Heart right ventricle (tissue), 16 donors: ENCODE data around the gene MAGI2. TPM values are rescaled to one million over a fixed set of nuclear protein-coding genes. Genes with fewer than 3 reads are reported as not detected.

Experiments
- ATAC-seq, 8 donors: fragments of 200-7000 bp; cut with Tn5 transposase; one replicate each; pipeline ENCODE4 v1.9.1; 2020; ENCODE audit warnings: mild to moderate bottlenecking in 8 of 8, moderate library complexity in 8 of 8, moderate number of reproducible peaks in 1 of 8
- DNase-seq, 2 donors: peaks; one replicate each; pipeline ENCODE4 v3.0.0-alpha.2; 2020
- H3K27ac ChIP-seq, 10 donors: fragments of 200-600 bp; sonication (generic) in 2 of 10; one replicate each; pipeline versions ENCODE4 v1.5.0 to v1.8.0; 2020 to 2022; ENCODE audit warnings: mild to moderate bottlenecking in 3 of 10
- H3K27me3 ChIP-seq, 7 donors: fragments of 200-600 bp; one replicate each; pipeline ENCODE4 v1.8.0; 2021 to 2022; ENCODE audit warnings: mild to moderate bottlenecking in 2 of 7
- H3K36me3 ChIP-seq, 9 donors: fragments of 200-600 bp; sonication (generic) in 1 of 9; one replicate each; pipeline versions ENCODE4 v1.5.0 to v1.8.0; 2020 to 2022; ENCODE audit warnings: mild to moderate bottlenecking in 2 of 9
- H3K4me1 ChIP-seq, 9 donors: fragments of 200-600 bp; sonication (generic) in 1 of 9; one replicate each; pipeline versions ENCODE4 v1.5.0 to v1.8.0; 2020 to 2022; ENCODE audit warnings: mild to moderate bottlenecking in 4 of 9
- H3K4me3 ChIP-seq, 10 donors: fragments of 200-600 bp; sonication (generic) in 2 of 10; one replicate each; pipeline versions ENCODE4 v1.5.0 to v1.8.0; 2020 to 2022; ENCODE audit warnings: mild to moderate bottlenecking in 7 of 10, moderate library complexity in 2 of 10
- H3K9me3 ChIP-seq, 11 donors: fragments of 200-600 bp in 10 of 11; sonication (generic) in 2 of 11; one replicate each; pipeline versions ENCODE4 v1.5.0 to v1.8.0; 2013 to 2022; ENCODE audit warnings: mild to moderate bottlenecking in 2 of 11, control low read depth in 1 of 11, moderate library complexity in 1 of 11
- CTCF ChIP-seq, 9 donors: fragments of 200-600 bp; sonication (generic) in 2 of 9; IDR thresholded peaks; one replicate each; pipeline versions ENCODE4 v1.5.0 to v1.8.0; 2021 to 2022; ENCODE audit warnings: antibody characterized with exemption in 9 of 9, mild to moderate bottlenecking in 5 of 9, moderate library complexity in 1 of 9
- WGBS, 2 donors: extraction: QIAGEN DNeasy Blood & Tissue Kit; methylation state at CpG; one replicate each; pipeline ENCODE4 v1.1.7; 2013; ENCODE audit warnings: inconsistent platforms in 1 of 2; 5-methylcytosine and 5-hydroxymethylcytosine counted together
- intact Hi-C, 10 donors: fragments of 100-400 bp; cut with DNase I; formaldehyde crosslinking; loops; one replicate each; pipeline versions ENCODE4 v1.11.1 to v1.14.2; 2022
- polyA plus RNA-seq, 2 donors: library from polyadenylated mRNA; stranded (reverse); fragments of 200-250 nt; gene quantifications; one replicate each; pipeline ENCODE4 v1.2.3, GENCODE V29; 2013
- total RNA-seq, 10 donors: library from RNA; stranded (reverse); fragmentation: NEBNext Ultra II Directional in 3 of 10; extraction: Animal tissue kit (Norgen Biotek cat#: 25700) in 3 of 10; gene quantifications; one replicate each; pipeline versions ENCODE4 v1.2.1 to v1.2.4, GENCODE V29; 2021 to 2023
- donor health status: Arrhythmogenic right ventricular cardiomyopathy.
- donor health status: ischemic (EF 13 %, LVEDD 7.1; RV severe dilation, severe dysfunction).
- donor health status: healthy with polysubstance abuse.
- donor health status: DM: no; HTN: yes; CAD: no.
- donor health status: DM: no; HTN: no; CAD: no.
- donor health status: ischemic (EF 25% LVEDD 6.9; RV normal size, moderate dysfunction).
- donor health status: ischemic (EF 25% LVEDD 5.7; RV mildly dilated, moderate dysfunction).
- donor health status: healthy.
- donor health status: DM: yes; HTN: yes; CAD: no.
- donor health status: Ischemic cardiomyopathy.
- donor health status: ischemic (EF 35%, LVEDD 5.7; RV mildly dilated, moderate dysfunction).
- donor health status: nonischemic (EF 11% LVEDD 7.7; RV severe dilation, severe dysfunction).
- donor health status: DM: yes; HTN: yes; CAD: no.
- donor health status: PGD.
- donor health status: ischemic (EF 29% LVEDD 5.4; RV normal size, mild dysfunction).
- donor health status: nonischemic (EF 23%, LVEDD 6.1; RV moderate dilation, normal function).

The MAGI2 gene
- total and polyA plus RNA-seq, 12 donors, result 0.83 to 6.0 (median 4.1) TPM

- ATAC-seq, result no peak
- H3K36me3 ChIP-seq, result no peaks in the 10 kb centered on the region
- intact Hi-C loops, result loop anchor here in 4 of 10 donors (10.0 kb wide), 4 partner anchors 90 to 280 kb away; no protein-coding TSS in a partner anchor
- no peaks in the 10 kb centered on the region for H3K9me3 ChIP-seq
- 87 to 91% methylated on average over 4 of the region's 4 CpGs for WGBS, 2 donors
- H3K27ac ChIP-seq, result no peak overlapping the region
- TF ChIP-seq CTCF (IDR thresholded peaks at IDR 0.05), result no peak
- no peaks in the 10 kb centered on the region for H3K27me3 ChIP-seq
- no peak overlapping the region for H3K4me3 ChIP-seq
- no peak for DNase-seq
- H3K4me1 ChIP-seq, result peaks cover 0 to 10% (median 0%) of the 10 kb centered on the region in 9 donors
These were observed 1228.5 kb downstream of the MAGI2 start for GRCh38 chr7:78224923-78225322.

- H3K9me3 ChIP-seq, result no peaks in the 10 kb centered on the region
- H3K36me3 ChIP-seq, result no peaks in the 10 kb centered on the region
- DNase-seq, result no peak
- no peaks in the 10 kb centered on the region for H3K27me3 ChIP-seq
- no peak for TF ChIP-seq CTCF (IDR thresholded peaks at IDR 0.05)
- H3K4me1 ChIP-seq, result peaks cover 0 to 10% (median 0%) of the 10 kb centered on the region in 9 donors
- H3K4me3 ChIP-seq, result no peak overlapping the region
- intact Hi-C loops, result loop anchor here in 4 of 10 donors (10.0 kb wide), 4 partner anchors 89 to 279 kb away; no protein-coding TSS in a partner anchor
- ATAC-seq, result no peak
- 80 to 90% methylated on average over 1 of the region's 1 CpG for WGBS, 2 donors
- H3K27ac ChIP-seq, result no peak overlapping the region
These were observed 1229.9 kb downstream of the MAGI2 start for GRCh38 chr7:78223598-78223997.

GRCh38 chr7:78222001-78222751 is 1231.3 kb downstream of the MAGI2 start:
- Histone ChIP-seq H3K9me3 (no peaks in the 10 kb centered on the region), H3K36me3 (no peaks in the 10 kb centered on the region), H3K4me1 (peaks cover 0 to 10% (median 0%) of the 10 kb centered on the region in 9 donors), H3K27ac (no peak overlapping the region), H3K4me3 (no peak overlapping the region), H3K27me3 (no peaks in the 10 kb centered on the region)
- intact Hi-C loops, result loop anchor here in 4 of 10 donors (10.0 kb wide), 4 partner anchors 87 to 277 kb away; no protein-coding TSS in a partner anchor
- TF ChIP-seq CTCF (IDR thresholded peaks at IDR 0.05), result no peak
- DNase-seq, result no peak
- no peak for ATAC-seq
- WGBS, 2 donors, result 53 to 68% methylated on average over 5 of the region's 5 CpGs

- Histone ChIP-seq H3K9me3 (no peaks in the 10 kb centered on the region), H3K36me3 (no peaks in the 10 kb centered on the region), H3K4me3 (no peak overlapping the region), H3K4me1 (peaks cover 0 to 4% (median 0%) of the 10 kb centered on the region in 9 donors), H3K27me3 (no peaks in the 10 kb centered on the region), H3K27ac (no peak overlapping the region)
- no peak for TF ChIP-seq CTCF (IDR thresholded peaks at IDR 0.05)
- no peak for DNase-seq
- 90 to 97% methylated on average over 5 of the region's 5 CpGs for WGBS, 2 donors
- ATAC-seq, result no peak
- intact Hi-C loops, result loop anchor here in 4 of 10 donors (10.0 kb wide), 4 partner anchors 86 to 276 kb away; no protein-coding TSS in a partner anchor
These were observed 1232.7 kb downstream of the MAGI2 start for GRCh38 chr7:78220754-78221153.
